Endothelial cell of umbilical vein (primary cell): Measurements from ENCODE around the gene ANKS1A.
"Not testable (repeated sequence)": the region's sequence is repeated elsewhere in the genome, so short reads cannot be mapped to it uniquely, and the experiment has no call there.

Source experiments
- POLR2AphosphoS5 ChIP-seq: IDR thresholded peaks from 2 replicates; pipeline ENCODE4 v1.6.1; 2012; ENCODE audit warnings: low read depth, mild to moderate bottlenecking, control low read depth, low read length, moderate library complexity; ENCODE audit not compliant: insufficient read depth
- TF ChIP-seq, protein P1 (sequence below), 2 donors: IDR thresholded peaks; 1 replicate in 1 of 2; 2 replicates in 1 of 2; pipeline ENCODE4 v1.5.1; 2011; ENCODE audit warnings: low read length in 2 of 2, mild to moderate bottlenecking in 2 of 2, moderate library complexity in 2 of 2, control low read depth in 1 of 2, inconsistent platforms in 1 of 2, low read depth in 1 of 2; ENCODE audit not compliant: insufficient read depth in 1 of 2; ENCODE audit errors: extremely low read depth in 1 of 2
- TF ChIP-seq, protein P2 (sequence below): IDR thresholded peaks from 2 replicates; pipeline ENCODE4 v1.6.1; 2011; ENCODE audit not compliant: insufficient read depth, insufficient read length

DNA sequence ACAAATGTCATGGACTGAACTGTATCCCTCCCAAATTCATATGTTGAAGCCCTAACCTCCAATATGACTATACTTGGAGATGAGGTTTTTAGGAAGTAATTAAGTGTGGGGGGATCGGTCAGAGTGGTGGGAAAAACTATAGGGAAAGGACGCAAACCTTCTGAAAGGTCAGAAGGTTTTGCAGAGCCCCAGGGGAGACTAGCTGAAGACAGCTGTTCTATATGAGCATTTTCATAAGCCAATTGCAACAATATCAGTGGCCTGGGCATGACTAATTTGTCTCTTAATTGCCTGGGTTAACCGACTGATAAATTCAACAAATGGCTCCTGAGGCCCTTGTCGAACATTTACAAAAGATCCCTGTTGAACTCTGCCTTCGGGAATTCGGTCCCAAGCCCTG lies 217.0 kb downstream of the ANKS1A start:
- TF ChIP-seq, protein P1, sequence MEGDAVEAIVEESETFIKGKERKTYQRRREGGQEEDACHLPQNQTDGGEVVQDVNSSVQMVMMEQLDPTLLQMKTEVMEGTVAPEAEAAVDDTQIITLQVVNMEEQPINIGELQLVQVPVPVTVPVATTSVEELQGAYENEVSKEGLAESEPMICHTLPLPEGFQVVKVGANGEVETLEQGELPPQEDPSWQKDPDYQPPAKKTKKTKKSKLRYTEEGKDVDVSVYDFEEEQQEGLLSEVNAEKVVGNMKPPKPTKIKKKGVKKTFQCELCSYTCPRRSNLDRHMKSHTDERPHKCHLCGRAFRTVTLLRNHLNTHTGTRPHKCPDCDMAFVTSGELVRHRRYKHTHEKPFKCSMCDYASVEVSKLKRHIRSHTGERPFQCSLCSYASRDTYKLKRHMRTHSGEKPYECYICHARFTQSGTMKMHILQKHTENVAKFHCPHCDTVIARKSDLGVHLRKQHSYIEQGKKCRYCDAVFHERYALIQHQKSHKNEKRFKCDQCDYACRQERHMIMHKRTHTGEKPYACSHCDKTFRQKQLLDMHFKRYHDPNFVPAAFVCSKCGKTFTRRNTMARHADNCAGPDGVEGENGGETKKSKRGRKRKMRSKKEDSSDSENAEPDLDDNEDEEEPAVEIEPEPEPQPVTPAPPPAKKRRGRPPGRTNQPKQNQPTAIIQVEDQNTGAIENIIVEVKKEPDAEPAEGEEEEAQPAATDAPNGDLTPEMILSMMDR (IDR thresholded peaks at IDR 0.05; ENCODE audit: extremely low read depth in 1 of 2, insufficient read depth in 1 of 2, low read depth in 1 of 2, low read length in 2 of 2), result not testable (repeated sequence)
- TF ChIP-seq POLR2AphosphoS5, result not testable (repeated sequence)
- TF ChIP-seq, protein P2, sequence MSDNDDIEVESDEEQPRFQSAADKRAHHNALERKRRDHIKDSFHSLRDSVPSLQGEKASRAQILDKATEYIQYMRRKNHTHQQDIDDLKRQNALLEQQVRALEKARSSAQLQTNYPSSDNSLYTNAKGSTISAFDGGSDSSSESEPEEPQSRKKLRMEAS, result not testable (repeated sequence)
